ENCODE data around the gene PIP5K1B.

Gene PIP5K1B

GRCh38 chr9:68907910-68908309 lies 202.9 kb downstream of the PIP5K1B start:
- TF ChIP-seq POLR2AphosphoS5 (IDR thresholded peaks at IDR 0.05; ENCODE audit: low read depth, low read length) (no peak), SIN3A (IDR thresholded peaks at IDR 0.05; ENCODE audit: borderline replicate concordance, insufficient read depth, low read length) (no peak), FOXP2 (optimal IDR thresholded peaks at IDR 0.05; ENCODE audit: borderline replicate concordance, extremely low read depth, extremely low read length, insufficient read depth) (no peak), TAF1 (IDR thresholded peaks at IDR 0.05; ENCODE audit: borderline replicate concordance, insufficient read depth, low read length) (no peak), REST (IDR thresholded peaks at IDR 0.05; ENCODE audit: insufficient read depth in 1 of 2, low read depth in 2 of 2, low read length in 2 of 2) (no peak)

- TF ChIP-seq SIN3A (IDR thresholded peaks at IDR 0.05; ENCODE audit: borderline replicate concordance, insufficient read depth, low read length) (no peak), POLR2AphosphoS5 (IDR thresholded peaks at IDR 0.05; ENCODE audit: low read depth, low read length) (no peak), TAF1 (IDR thresholded peaks at IDR 0.05; ENCODE audit: borderline replicate concordance, insufficient read depth, low read length) (no peak), FOXP2 (optimal IDR thresholded peaks at IDR 0.05; ENCODE audit: borderline replicate concordance, extremely low read depth, extremely low read length, insufficient read depth) (no peak), REST (IDR thresholded peaks at IDR 0.05; ENCODE audit: insufficient read depth in 1 of 2, low read depth in 2 of 2, low read length in 2 of 2) (no peak)
Observed at GRCh38 chr9:68912561-68912960, 207.5 kb downstream of the PIP5K1B start.

- TF ChIP-seq REST (IDR thresholded peaks at IDR 0.05; ENCODE audit: insufficient read depth in 1 of 2, low read depth in 2 of 2, low read length in 2 of 2): no peak
- no peak for TF ChIP-seq TAF1 (IDR thresholded peaks at IDR 0.05; ENCODE audit: borderline replicate concordance, insufficient read depth, low read length)
- TF ChIP-seq POLR2AphosphoS5 (IDR thresholded peaks at IDR 0.05; ENCODE audit: low read depth, low read length): no peak
- no peak for TF ChIP-seq SIN3A (IDR thresholded peaks at IDR 0.05; ENCODE audit: borderline replicate concordance, insufficient read depth, low read length)
- no peak for TF ChIP-seq FOXP2 (optimal IDR thresholded peaks at IDR 0.05; ENCODE audit: borderline replicate concordance, extremely low read depth, extremely low read length, insufficient read depth)
Observed at GRCh38 chr9:68913054-68913453, 208.0 kb downstream of the PIP5K1B start.

- TF ChIP-seq REST (IDR thresholded peaks at IDR 0.05; ENCODE audit: insufficient read depth in 1 of 2, low read depth in 2 of 2, low read length in 2 of 2) (no peak), SIN3A (IDR thresholded peaks at IDR 0.05; ENCODE audit: borderline replicate concordance, insufficient read depth, low read length) (no peak), TAF1 (IDR thresholded peaks at IDR 0.05; ENCODE audit: borderline replicate concordance, insufficient read depth, low read length) (no peak), POLR2AphosphoS5 (IDR thresholded peaks at IDR 0.05; ENCODE audit: low read depth, low read length) (no peak)
Observed at GRCh38 chr9:68914751-68915150, 209.7 kb downstream of the PIP5K1B start.

GRCh38 chr9:68919661-68920060 lies 214.6 kb downstream of the PIP5K1B start:
- TF ChIP-seq FOXP2 (optimal IDR thresholded peaks at IDR 0.05; ENCODE audit: borderline replicate concordance, extremely low read depth, extremely low read length, insufficient read depth) (no peak), POLR2AphosphoS5 (IDR thresholded peaks at IDR 0.05; ENCODE audit: low read depth, low read length) (no peak)

Measured in PFSK-1 (cell line).